ENCODE measurements around the gene RPL12.

The RPL12 gene

DNA sequence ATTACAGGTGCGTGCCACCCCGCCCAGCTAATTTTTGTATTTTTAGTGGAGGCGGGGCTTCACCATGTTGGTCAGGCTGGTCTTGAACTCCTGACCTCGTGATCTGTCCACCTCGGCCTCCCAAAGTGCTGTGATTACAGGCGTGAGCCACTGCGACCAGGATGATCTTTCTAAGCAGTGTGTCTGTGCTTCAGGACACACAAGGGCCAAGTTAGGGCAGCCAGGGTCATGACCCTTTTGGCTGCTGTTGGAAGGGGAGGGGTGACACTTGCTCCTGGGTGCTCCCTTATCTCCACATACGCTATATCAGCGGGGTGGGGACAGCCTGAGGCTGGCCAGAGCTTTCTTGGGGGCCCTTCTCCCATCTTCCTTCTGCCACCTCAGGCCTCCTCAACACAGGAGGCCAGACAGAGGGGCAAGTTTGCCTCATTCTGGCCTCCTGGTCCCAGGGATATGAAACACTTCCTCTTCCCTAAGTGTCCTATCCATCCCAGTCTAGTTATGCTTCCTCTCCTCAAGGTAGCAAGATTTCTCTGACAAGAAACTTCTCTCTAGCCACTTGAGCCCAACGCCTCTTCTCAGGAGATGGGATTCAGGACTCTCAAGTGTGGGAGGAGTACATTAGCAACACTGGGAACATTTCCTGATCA lies 28.9 kb downstream of the RPL12 start:
- in situ Hi-C loops (cut with HindIII; ENCODE audit: low pct_ligation_motif_present, low sequenced_read_pairs), result no loop called here
- no peak overlapping the region for H3K4me3 ChIP-seq (ENCODE audit: low read depth, low read length)
- no peak for DNase-seq
- no peaks in the 10 kb centered on the region for H3K27me3 ChIP-seq (replicated peaks)
- H3K27ac ChIP-seq, result no peak overlapping the region
- TF ChIP-seq, protein P1, sequence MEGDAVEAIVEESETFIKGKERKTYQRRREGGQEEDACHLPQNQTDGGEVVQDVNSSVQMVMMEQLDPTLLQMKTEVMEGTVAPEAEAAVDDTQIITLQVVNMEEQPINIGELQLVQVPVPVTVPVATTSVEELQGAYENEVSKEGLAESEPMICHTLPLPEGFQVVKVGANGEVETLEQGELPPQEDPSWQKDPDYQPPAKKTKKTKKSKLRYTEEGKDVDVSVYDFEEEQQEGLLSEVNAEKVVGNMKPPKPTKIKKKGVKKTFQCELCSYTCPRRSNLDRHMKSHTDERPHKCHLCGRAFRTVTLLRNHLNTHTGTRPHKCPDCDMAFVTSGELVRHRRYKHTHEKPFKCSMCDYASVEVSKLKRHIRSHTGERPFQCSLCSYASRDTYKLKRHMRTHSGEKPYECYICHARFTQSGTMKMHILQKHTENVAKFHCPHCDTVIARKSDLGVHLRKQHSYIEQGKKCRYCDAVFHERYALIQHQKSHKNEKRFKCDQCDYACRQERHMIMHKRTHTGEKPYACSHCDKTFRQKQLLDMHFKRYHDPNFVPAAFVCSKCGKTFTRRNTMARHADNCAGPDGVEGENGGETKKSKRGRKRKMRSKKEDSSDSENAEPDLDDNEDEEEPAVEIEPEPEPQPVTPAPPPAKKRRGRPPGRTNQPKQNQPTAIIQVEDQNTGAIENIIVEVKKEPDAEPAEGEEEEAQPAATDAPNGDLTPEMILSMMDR (IDR thresholded peaks at IDR 0.05; ENCODE audit: low read depth, low read length, missing control alignments), result no peak
- no peaks in the 10 kb centered on the region for H3K36me3 ChIP-seq (replicated peaks)

DNA sequence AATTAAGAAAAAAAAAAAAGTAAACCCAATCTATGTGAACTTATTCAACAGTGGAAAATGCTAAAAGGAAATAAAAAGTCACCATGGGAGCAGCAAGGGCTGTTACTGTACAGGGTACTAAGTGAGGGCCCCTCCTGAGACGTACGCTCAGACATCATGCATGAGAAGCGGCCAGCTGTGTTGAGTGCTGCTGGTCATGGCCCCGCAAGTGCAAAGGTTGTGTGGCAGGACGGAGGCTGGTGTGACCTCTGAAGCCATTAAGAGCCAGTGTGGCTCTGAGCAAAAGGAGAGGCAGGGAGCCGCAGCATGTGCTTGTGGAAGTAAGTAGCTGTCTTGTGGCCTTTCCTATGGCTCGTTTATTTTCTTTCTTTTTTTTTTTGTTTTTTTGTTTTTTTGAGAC lies 30.1 kb downstream of the RPL12 start:
- no peak overlapping the region for H3K27ac ChIP-seq
- TF ChIP-seq, protein P1 (IDR thresholded peaks at IDR 0.05; ENCODE audit: low read depth, low read length, missing control alignments), result no peak
- in situ Hi-C loops (cut with HindIII; ENCODE audit: low pct_ligation_motif_present, low sequenced_read_pairs), result no loop called here
- H3K4me3 ChIP-seq (ENCODE audit: low read depth, low read length), result no peak overlapping the region
- no peaks in the 10 kb centered on the region for H3K36me3 ChIP-seq (replicated peaks)
- H3K27me3 ChIP-seq (replicated peaks), result no peaks in the 10 kb centered on the region
- DNase-seq, result no peak

DNA sequence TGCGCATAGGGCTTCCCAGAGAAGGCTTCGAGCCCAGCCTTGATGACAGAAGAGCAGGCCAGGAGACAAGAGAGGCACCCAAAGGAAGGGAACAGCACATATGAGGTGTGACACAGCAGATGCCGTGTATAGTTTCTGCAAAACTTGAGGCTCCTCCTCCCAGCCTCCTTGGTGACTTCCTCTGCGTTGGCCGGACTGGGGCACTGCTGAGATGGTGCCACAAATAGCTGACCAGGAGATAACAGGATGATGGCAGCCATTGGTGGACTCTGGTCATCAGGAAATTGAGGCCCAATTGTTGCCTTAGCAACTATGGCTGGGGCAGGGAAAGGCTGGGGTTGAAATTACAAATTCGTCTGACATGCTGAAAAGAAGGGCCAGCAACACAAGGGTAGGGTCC lies 31.9 kb downstream of the RPL12 start:
- no peaks in the 10 kb centered on the region for H3K27me3 ChIP-seq (replicated peaks)
- no peak overlapping the region for H3K27ac ChIP-seq
- H3K36me3 ChIP-seq (replicated peaks), result no peaks in the 10 kb centered on the region
- no peak overlapping the region for H3K4me3 ChIP-seq (ENCODE audit: low read depth, low read length)
- no peak for DNase-seq
- TF ChIP-seq, protein P1 (IDR thresholded peaks at IDR 0.05; ENCODE audit: low read depth, low read length, missing control alignments), result no peak
- in situ Hi-C loops (cut with HindIII; ENCODE audit: low pct_ligation_motif_present, low sequenced_read_pairs), result no loop called here

DNA sequence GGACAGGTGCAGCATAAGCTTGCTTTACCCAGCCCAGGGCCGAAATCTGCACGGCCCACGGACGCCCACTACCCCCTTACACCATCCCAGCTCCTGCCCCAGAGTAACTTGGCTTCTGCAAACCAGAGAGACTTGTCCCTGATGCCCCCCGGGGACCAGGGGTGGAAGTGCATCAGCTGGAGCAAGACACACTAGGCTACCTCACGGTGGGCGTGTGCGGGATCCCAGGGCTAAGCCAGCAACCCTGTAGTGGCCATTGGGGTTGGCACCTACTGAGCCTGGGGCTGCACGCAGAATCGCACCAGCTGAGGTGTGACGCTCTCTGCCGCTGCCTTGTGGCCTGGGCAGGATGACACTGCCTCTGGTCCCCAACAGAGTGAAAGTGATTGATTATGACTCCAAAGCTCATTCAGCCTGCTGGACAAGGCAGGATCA lies 33.2 kb downstream of the RPL12 start:
- TF ChIP-seq, protein P1 (IDR thresholded peaks at IDR 0.05; ENCODE audit: low read depth, low read length, missing control alignments), result peak; percentile 47
- no peak overlapping the region for H3K27ac ChIP-seq
- DNase-seq, result no peak
- no peaks in the 10 kb centered on the region for H3K36me3 ChIP-seq (replicated peaks)
- in situ Hi-C loops (cut with HindIII; ENCODE audit: low pct_ligation_motif_present, low sequenced_read_pairs), result no loop called here
- H3K27me3 ChIP-seq (replicated peaks), result no peaks in the 10 kb centered on the region
- no peak overlapping the region for H3K4me3 ChIP-seq (ENCODE audit: low read depth, low read length)

DNA sequence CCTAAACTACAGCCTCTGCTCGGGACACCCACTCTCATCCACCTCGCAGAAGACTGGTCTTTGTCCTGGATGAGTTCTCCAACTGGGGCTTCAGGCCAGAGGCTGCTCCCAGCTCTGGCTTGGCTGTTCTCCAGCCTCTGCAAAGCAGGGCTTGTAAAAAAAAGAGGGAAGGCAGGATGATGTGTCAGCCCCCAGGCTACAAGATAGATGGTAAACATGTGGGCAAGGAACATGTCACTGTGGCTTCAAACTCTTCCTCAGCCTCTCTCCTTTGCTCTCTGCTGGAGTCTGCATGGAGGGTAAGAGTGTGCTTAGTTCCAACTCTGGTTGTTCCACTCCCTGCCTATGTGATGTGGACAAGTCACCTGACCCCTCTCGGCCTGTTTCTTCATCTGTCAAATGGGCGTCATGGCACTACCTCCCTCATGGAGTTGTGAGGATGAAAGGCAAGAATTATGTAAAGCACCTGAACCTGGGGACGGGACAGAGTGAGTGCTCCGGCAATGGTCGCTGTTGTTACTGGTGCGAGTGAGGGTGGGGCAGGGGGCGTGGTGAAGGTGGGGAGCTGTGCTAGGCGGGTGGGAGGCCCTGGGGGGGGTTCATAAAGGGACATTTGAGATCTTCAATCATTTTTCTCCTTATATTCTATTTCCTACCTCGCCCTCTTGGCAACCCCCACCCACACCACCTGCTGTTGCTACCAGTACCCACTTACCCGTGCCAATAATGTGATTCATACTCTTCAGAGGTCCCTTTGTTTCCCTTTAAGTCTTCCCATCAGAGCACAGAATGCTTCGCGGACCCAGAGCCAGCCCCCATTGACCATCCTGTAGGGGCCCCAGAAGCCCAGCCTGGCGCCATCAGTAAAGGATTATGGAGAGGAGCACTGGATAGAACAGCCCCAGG lies 33.8 kb downstream of the RPL12 start:
- TF ChIP-seq, protein P1 (IDR thresholded peaks at IDR 0.05; ENCODE audit: low read depth, low read length, missing control alignments), result no peak
- DNase-seq, result no peak
- H3K27me3 ChIP-seq (replicated peaks), result no peaks in the 10 kb centered on the region
- H3K36me3 ChIP-seq (replicated peaks), result no peaks in the 10 kb centered on the region
- H3K27ac ChIP-seq, result no peak overlapping the region
- in situ Hi-C loops (cut with HindIII; ENCODE audit: low pct_ligation_motif_present, low sequenced_read_pairs), result no loop called here
- no peak overlapping the region for H3K4me3 ChIP-seq (ENCODE audit: low read depth, low read length)
